K562 (cell line): Measurements from ENCODE around the gene CAPN2. TPM values are rescaled to one million over a fixed set of nuclear protein-coding genes. Genes with fewer than 3 reads are reported as not detected.

ENCODE experiments used
- ATAC-seq: fragments of 200-7000 bp; cut with Tn5 transposase; 3 replicates; pipeline ENCODE4 v1.9.1; 2020; ENCODE audit warnings: moderate library complexity
- BruUV-seq: library from RNA; stranded (reverse); fragments of 400-500 nt; replicated peaks from 2 replicates; lab custom pipeline; 2021; lab: Mats Ljungman, UMichigan
- CTCF ChIA-PET: fragments of 300-600 bp; formaldehyde crosslinking; extraction: SDS; loops from one replicate; lab custom pipeline; 2021; ENCODE audit warnings: low intra/inter-chr PET ratio; lab: Yijun Ruan, JAX
- POLR2A ChIA-PET: fragments of 300-600, 350-650 bp; sonication (Branson Sonifier 250); formaldehyde crosslinking; extraction: SDS; loops from one replicate; lab custom pipeline; 2021; ENCODE audit warnings: antibody characterized with exemption, inconsistent platforms; lab: Yijun Ruan, JAX
- DNase-seq, 4 experiments: peaks; one replicate each; pipeline versions ENCODE4 v3.0.0 to v3.0.0-alpha.2; 2011 to 2018; ENCODE audit warnings: low spot score in 3 of 4, mixed read lengths in 3 of 4; ENCODE audit errors: extremely low read depth in 1 of 4
- FAIRE-seq: peaks from 2 replicates; lab custom pipeline; 2011; peaks lifted over from hg19 to GRCh38; lab: Jason Lieb, UNC
- H2AFZ ChIP-seq: 2 replicates; pipeline ENCODE4 v1.6.0; 2011; ENCODE audit warnings: low read depth, low read length, control low read depth, inconsistent platforms
- H3K27ac ChIP-seq: fragments of 200-600 bp; 3 replicates; pipeline ENCODE4 v1.8.0; 2011; ENCODE audit warnings: low read depth, mild to moderate bottlenecking, control low read depth, inconsistent platforms, low read length, moderate library complexity, mixed read lengths; ENCODE audit errors: extremely low read depth
- H3K27me3 ChIP-seq, 2 experiments: fragments of 300-600 bp in 1 of 2; 2 replicates in 1 of 2; 3 replicates in 1 of 2; pipeline versions ENCODE4 v1.6.0 to v1.8.0; 2011; ENCODE audit warnings: inconsistent platforms in 2 of 2, low read length in 2 of 2, mild to moderate bottlenecking in 1 of 2, mixed read lengths in 1 of 2, moderate library complexity in 1 of 2; ENCODE audit not compliant: control insufficient read depth in 2 of 2, insufficient read depth in 2 of 2
- H3K36me3 ChIP-seq: fragments of 300-600 bp; 3 replicates; pipeline ENCODE4 v1.8.0; 2011; ENCODE audit warnings: mild to moderate bottlenecking, low read length, inconsistent platforms; ENCODE audit not compliant: control insufficient read depth, insufficient read depth
- H3K4me1 ChIP-seq, 2 experiments: fragments of 200-600 bp in 1 of 2; replicated peaks in 1 of 2; 2 replicates in 1 of 2; 3 replicates in 1 of 2; pipeline versions ENCODE4 v1.5.1 to v1.8.0; 2011; ENCODE audit warnings: inconsistent platforms in 2 of 2, low read length in 2 of 2, mild to moderate bottlenecking in 1 of 2, mixed read lengths in 1 of 2, moderate library complexity in 1 of 2; ENCODE audit not compliant: control insufficient read depth in 2 of 2, insufficient read depth in 2 of 2
- H3K4me2 ChIP-seq: 2 replicates; pipeline ENCODE4 v1.6.1; 2011; ENCODE audit warnings: low read length, control low read depth, inconsistent platforms, mixed read lengths; ENCODE audit not compliant: insufficient read depth
- H3K4me3 ChIP-seq: fragments of 200-600 bp; sonication (generic), shearing (Covaris generic); 2 replicates; pipeline ENCODE4 v1.5.1; 2016; ENCODE audit warnings: control low read depth, inconsistent platforms
- H3K79me2 ChIP-seq: fragments of 200-600 bp; 3 replicates; pipeline ENCODE4 v1.8.0; 2011; ENCODE audit warnings: low read length, inconsistent platforms; ENCODE audit not compliant: control insufficient read depth, insufficient read depth
- H3K9ac ChIP-seq, 2 experiments: 2 replicates each; pipeline versions ENCODE4 v1.6.0 to v1.6.1; 2011; ENCODE audit warnings: low read depth in 2 of 2, low read length in 2 of 2, control low read depth in 1 of 2, inconsistent platforms in 1 of 2, mild to moderate bottlenecking in 1 of 2, mixed read lengths in 1 of 2; ENCODE audit not compliant: insufficient read depth in 1 of 2
- H3K9me1 ChIP-seq: one replicate; pipeline ENCODE4 v1.6.0; 2011; ENCODE audit warnings: inconsistent platforms, mild to moderate bottlenecking, low read length, moderate library complexity; ENCODE audit not compliant: control insufficient read depth, insufficient read depth
- H3K9me3 ChIP-seq: replicated peaks from 2 replicates; pipeline ENCODE4 v1.5.1; 2011; ENCODE audit warnings: low read depth, low read length, inconsistent platforms; ENCODE audit not compliant: control insufficient read depth, insufficient read depth
- H4K20me1 ChIP-seq: replicated peaks from 2 replicates; pipeline ENCODE4 v1.6.1; 2011; ENCODE audit warnings: low read length, inconsistent platforms, mixed read lengths; ENCODE audit not compliant: control insufficient read depth, insufficient read depth
- CEBPB ChIP-seq: fragments of 450-650 bp; IDR thresholded peaks from 2 replicates; pipeline ENCODE4 v1.6.1; 2016; ENCODE audit warnings: missing genetic modification characterization, missing compliant biosample characterization
- CREB3 ChIP-seq: fragments of 450-650 bp; conservative IDR thresholded peaks from 2 replicates; pipeline ENCODE4 v1.6.1; 2016; ENCODE audit warnings: missing genetic modification characterization, low read depth, mild to moderate bottlenecking, missing compliant biosample characterization, moderate library complexity
- CSDE1 ChIP-seq, 2 experiments: fragments of 450-650 bp; IDR thresholded peaks; 2 replicates each; pipeline ENCODE4 v1.6.1; 2016; ENCODE audit warnings: mild to moderate bottlenecking in 1 of 2
- CXXC5 ChIP-seq: fragments of 250-450 bp; sonication (Bioruptor Pico); IDR thresholded peaks from 2 replicates; pipeline ENCODE4 v1.8.0; 2022; ENCODE audit warnings: inconsistent platforms, mild to moderate bottlenecking, moderate library complexity
- DMBX1 ChIP-seq: fragments of 250-450 bp; sonication (Bioruptor Pico); IDR thresholded peaks from 2 replicates; pipeline ENCODE4 v1.8.0; 2022; ENCODE audit warnings: inconsistent platforms, mild to moderate bottlenecking, moderate library complexity, borderline replicate concordance
- HNRNPK ChIP-seq: fragments of 200-400 bp; formaldehyde crosslinking; IDR thresholded peaks from one replicate; pipeline ENCODE4 v1.6.1; 2018; ENCODE audit warnings: mild to moderate bottlenecking, low read depth, low read length; ENCODE audit not compliant: poor library complexity, severe bottlenecking
- PHTF2 ChIP-seq: fragments of 250-450 bp; sonication (Bioruptor Pico); IDR thresholded peaks from 2 replicates; pipeline ENCODE4 v1.5.0; 2021; ENCODE audit warnings: mild to moderate bottlenecking
- SAP30 ChIP-seq: fragments of 200-600 bp; sonication (generic); IDR thresholded peaks from 2 replicates; pipeline ENCODE4 v1.6.1; 2012; ENCODE audit warnings: borderline replicate concordance, low read depth, mild to moderate bottlenecking, moderate library complexity, low read length, control low read depth, inconsistent platforms; ENCODE audit not compliant: insufficient read depth, poor library complexity, severe bottlenecking
- SIX5 ChIP-seq, 2 experiments: IDR thresholded peaks; 2 replicates each; pipeline ENCODE4 v1.6.1; 2011; ENCODE audit warnings: low read length in 2 of 2, borderline replicate concordance in 1 of 2, low read depth in 1 of 2, mild to moderate bottlenecking in 1 of 2, moderate library complexity in 1 of 2; ENCODE audit not compliant: insufficient read depth in 1 of 2
- SMARCA4 ChIP-seq: fragments of 450-650 bp; IDR thresholded peaks from 2 replicates; pipeline ENCODE4 v1.6.1; 2016
- ZBTB11 ChIP-seq, 3 experiments: fragments of 200-800 bp in 1 of 3; fragments of 250-450 bp in 1 of 3; fragments of 450-650 bp in 1 of 3; sonication (Bioruptor Pico) in 1 of 3; sonication (Bioruptor generic) in 1 of 3; formaldehyde crosslinking in 1 of 3; IDR thresholded peaks; 2 replicates each; pipeline versions ENCODE4 v1.6.1 to v1.8.0; 2016 to 2022; ENCODE audit warnings: mild to moderate bottlenecking in 2 of 3, missing genetic modification characterization in 2 of 3, missing compliant biosample characterization in 1 of 3, moderate library complexity in 1 of 3
- WGBS: fragments of 100-300 bp; shearing (Covaris generic); methylation state at CpG from one replicate; pipeline ENCODE4 v1.1.6; 2016; ENCODE audit warnings: low coverage, mixed read lengths; ENCODE audit not compliant: insufficient coverage; ENCODE audit errors: missing lambda C conversion rate; 5-methylcytosine and 5-hydroxymethylcytosine counted together
- in situ Hi-C: fragments of 300-500 bp; cut with MboI; formaldehyde crosslinking; loops from 4 replicates; pipeline ENCODE4 v1.15.0; 2018; ENCODE audit warnings: inconsistent platforms, mixed read lengths
- intact Hi-C: fragments of 100-400 bp; cut with micrococcal nuclease; formaldehyde crosslinking; loops from 2 replicates; pipeline ENCODE4 v1.14.2; 2022
- polyA plus RNA-seq, 8 experiments: library from polyadenylated mRNA; depleted of rRNA in 4 of 8; stranded (reverse) in 5 of 8; unstranded in 3 of 8; fragments of >200 nt; fragmentation: Nextera tagmentation in 2 of 8; fragmentation: Illumina TruSeq in 1 of 8; extraction: Ambion mirVana in 2 of 8; extraction: Trizol in 1 of 8; gene quantifications; 2 replicates each; pipeline versions ENCODE4 v1.2.1 to v1.2.3, GENCODE V29; 2011 to 2014; ENCODE audit warnings: inconsistent platforms in 1 of 8, missing spikeins in 1 of 8
- total RNA-seq, 7 experiments: library from RNA; depleted of rRNA in 6 of 7; stranded (reverse); fragments of >200 nt in 6 of 7; fragmentation: Illumina TruSeq in 2 of 7; extraction: Trizol in 2 of 7; gene quantifications; 2 replicates each; pipeline versions ENCODE4 v1.2.1 to v1.2.3, GENCODE V29; 2011 to 2021; ENCODE audit warnings: low replicate concordance in 1 of 7

The CAPN2 gene
- total and polyA plus RNA-seq, 9 of the 15 experiments (the other 6 are each of a cell fraction or from before 2014, with no cell fraction given) = 24.6 to 157 (median 101) TPM

GRCh38 chr1:223794136-223794880 is 82.0 kb downstream of the CAPN2 start (continued):
- TF ChIP-seq SAP30 = no peak
- TF ChIP-seq PHTF2 (CRISPR knock-in tag) = no peak
- peak; percentile 18; the same call in 1 of the 2 replicates for TF ChIP-seq CXXC5

GRCh38 chr1:223796210-223796609 is 83.9 kb downstream of the CAPN2 start:
- peak overlapping the region; percentile 15; the same call in 1 of the 2 replicates for H3K4me2 ChIP-seq
- no peak overlapping the region for H3K4me3 ChIP-seq
- in situ Hi-C loops (no loop called here), intact Hi-C loops (loop anchor here (5.0 kb wide), 1 partner anchor 34 kb away; no protein-coding TSS in a partner anchor)
- no TSS peak for BruUV-seq
- FAIRE-seq (no peak), DNase-seq (no peak), ATAC-seq (peak; percentile 37)
- H3K9ac ChIP-seq = peak overlapping the region; percentile 29 to 75; a peak in 3 of 4 replicates
- H3K27ac ChIP-seq = peak overlapping the region; percentile 42; the same call in 2 of the 3 replicates
- no peaks in the 10 kb centered on the region for H4K20me1 ChIP-seq
- WGBS = 50% methylated on average over 7 of the region's 7 CpGs
- ChIA-PET POLR2A (interaction anchor here (0.7 to 1.4 kb wide), 3 partner anchors 9 to 245 kb away, joined by 3 to 6 read pairs (median 3); no protein-coding TSS in a partner anchor), CTCF (no interaction called here)
- H3K9me1 ChIP-seq = no peaks in the 10 kb centered on the region
- H3K79me2 ChIP-seq = peaks cover 42% of the 10 kb centered on the region
- peaks cover 88% of the 10 kb centered on the region for H3K36me3 ChIP-seq
- H2AFZ ChIP-seq = no peak overlapping the region
- H3K27me3 ChIP-seq = no peaks in the 10 kb centered on the region
- H3K4me1 ChIP-seq = peaks cover 0 to 32% of the 10 kb centered on the region in 2 experiments; a peak in 3 of 5 replicates
- no peaks in the 10 kb centered on the region for H3K9me3 ChIP-seq
- TF ChIP-seq SMARCA4 (peak; percentile 30; the same call in 1 of the 2 replicates), CSDE1 (IDR thresholded peaks at IDR 0.05) (no peak), CXXC5 (peak; percentile 35), HNRNPK (no peak), CEBPB (tag) (0 out of 2 replicates have a peak, but pooled peaks have one; percentile 38), SIX5 (IDR thresholded peaks at IDR 0.05; ENCODE audit: borderline replicate concordance in 1 of 2, insufficient read depth in 1 of 2, low read depth in 1 of 2, low read length in 2 of 2) (no peak), ZBTB11 (CRISPR knock-in tag; IDR thresholded peaks at IDR 0.05) (peak in 1 of 3 experiments; percentile 17; a peak in 1 of 6 replicates), DMBX1 (CRISPR knock-in tag) (0 out of 2 replicates have a peak, but pooled peaks have one; percentile 34), CREB3 (tag) (0 out of 2 replicates have a peak, but pooled peaks have one; percentile 42)
